Erythroblast (primary cell): ENCODE measurements around the gene SYK.

Experiments
- GATA1 ChIP-seq: IDR thresholded peaks from 2 replicates; pipeline ENCODE4 v1.6.1; 2011; ENCODE audit warnings: low read depth, mild to moderate bottlenecking, control low read depth, low read length, moderate library complexity
- POLR2A ChIP-seq: IDR thresholded peaks from 2 replicates; pipeline ENCODE4 v1.6.1; 2011; ENCODE audit warnings: mild to moderate bottlenecking, low read length

DNA sequence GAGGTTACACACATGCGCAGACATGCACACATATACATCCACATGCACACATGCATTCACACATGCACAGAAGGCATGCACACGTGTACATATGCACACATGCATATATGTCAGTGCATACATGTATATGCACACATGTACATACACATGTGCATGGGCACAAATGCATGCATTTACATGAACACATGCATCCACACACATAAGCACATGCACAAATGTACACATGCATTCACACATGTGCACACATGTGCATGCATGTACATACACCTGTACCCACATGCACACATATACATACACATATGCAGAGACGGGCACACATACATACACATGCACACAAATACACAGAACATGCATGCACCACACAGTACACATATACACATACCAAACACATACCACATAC lies 97.7 kb downstream of the SYK start:
- no peak for TF ChIP-seq POLR2A
- no peak for TF ChIP-seq GATA1
